ENCODE data around the gene GPR107.
A peak's percentile ranks its signal among the peaks of the same experiment; 100 is the strongest.

GPR107 gene

DNA sequence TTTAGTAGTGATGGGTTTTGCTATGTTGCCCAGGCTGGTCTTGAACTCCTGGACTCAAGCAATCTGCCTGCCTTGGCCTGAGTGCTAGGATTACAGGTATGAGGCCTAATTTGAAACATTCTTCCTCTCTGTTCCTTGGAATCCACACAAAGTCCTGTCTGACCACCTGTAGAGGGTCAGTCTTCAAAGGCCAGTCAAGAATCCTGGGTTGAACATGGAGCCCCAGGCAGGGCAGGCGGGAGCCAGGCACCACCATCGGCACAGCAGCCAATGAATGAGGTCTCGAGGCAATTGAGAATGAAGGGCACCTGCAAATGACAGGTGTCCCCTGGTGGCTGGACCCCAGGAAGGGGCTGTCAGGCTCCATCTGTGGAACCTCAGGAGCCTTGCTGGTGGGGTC lies 101.1 kb downstream of the GPR107 start:
- no peaks in the 10 kb centered on the region for H3K4me1 ChIP-seq (ENCODE audit: control insufficient read depth, insufficient read depth, low read length)
- H3K9ac ChIP-seq (ENCODE audit: low read length): no peak overlapping the region
- no peaks in the 10 kb centered on the region for H3K27me3 ChIP-seq (ENCODE audit: control insufficient read depth, insufficient read depth, low read length)
- H3K36me3 ChIP-seq (ENCODE audit: control insufficient read depth, insufficient read depth, low read length): no peaks in the 10 kb centered on the region
- no peak overlapping the region for H3K27ac ChIP-seq (ENCODE audit: low read depth, low read length)
- no peak overlapping the region for H3K4me3 ChIP-seq (ENCODE audit: low read length)

DNA sequence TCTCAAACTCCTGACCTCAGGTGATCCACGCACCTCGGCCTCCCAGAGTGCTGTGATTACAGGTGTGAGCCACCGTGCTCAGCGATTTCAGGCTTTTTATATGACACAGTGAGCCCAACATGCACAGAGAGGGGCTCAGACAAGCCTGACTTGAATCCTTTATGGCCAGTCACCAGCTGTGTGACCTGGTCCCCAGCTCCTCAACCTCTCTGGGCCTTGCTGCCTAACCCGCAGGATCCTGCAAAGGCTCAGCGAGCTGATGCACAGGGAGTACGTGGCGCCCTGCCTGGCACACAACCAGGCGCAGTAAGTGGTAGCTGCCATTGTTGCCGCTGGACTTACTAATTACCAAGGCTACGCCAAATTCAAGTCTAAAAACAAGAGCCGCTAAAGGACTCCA lies 101.9 kb downstream of the GPR107 start:
- Histone ChIP-seq H3K27me3 (ENCODE audit: control insufficient read depth, insufficient read depth, low read length) (no peaks in the 10 kb centered on the region), H3K4me1 (ENCODE audit: control insufficient read depth, insufficient read depth, low read length) (no peaks in the 10 kb centered on the region), H3K27ac (ENCODE audit: low read depth, low read length) (no peak overlapping the region), H3K9ac (ENCODE audit: low read length) (no peak overlapping the region), H3K36me3 (ENCODE audit: control insufficient read depth, insufficient read depth, low read length) (no peaks in the 10 kb centered on the region), H3K4me3 (ENCODE audit: low read length) (no peak overlapping the region)

DNA sequence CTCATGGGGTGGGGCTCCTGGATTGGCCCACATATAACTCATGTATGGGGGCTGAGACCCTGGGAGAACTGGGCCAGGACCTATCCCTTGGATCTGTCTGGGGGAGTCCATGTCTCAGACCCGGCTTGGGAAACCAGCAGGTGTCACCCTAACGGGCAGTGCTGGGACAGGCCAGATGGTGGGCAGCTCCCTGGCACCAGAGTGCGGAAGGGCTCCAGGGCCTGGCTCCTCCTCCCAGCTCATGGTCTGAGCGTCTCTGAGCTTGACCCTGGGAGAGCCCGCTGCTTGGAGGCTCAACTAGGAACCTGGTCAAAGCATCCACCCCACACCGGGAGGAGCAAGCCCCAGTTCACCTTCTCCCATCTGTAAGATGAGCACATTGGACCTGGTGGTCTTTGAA lies 103.0 kb downstream of the GPR107 start:
- Histone ChIP-seq H3K27me3 (ENCODE audit: control insufficient read depth, insufficient read depth, low read length) (no peaks in the 10 kb centered on the region), H3K36me3 (ENCODE audit: control insufficient read depth, insufficient read depth, low read length) (no peaks in the 10 kb centered on the region), H3K4me3 (ENCODE audit: low read length) (no peak overlapping the region), H3K27ac (ENCODE audit: low read depth, low read length) (no peak overlapping the region), H3K9ac (ENCODE audit: low read length) (no peak overlapping the region), H3K4me1 (ENCODE audit: control insufficient read depth, insufficient read depth, low read length) (no peaks in the 10 kb centered on the region)

DNA sequence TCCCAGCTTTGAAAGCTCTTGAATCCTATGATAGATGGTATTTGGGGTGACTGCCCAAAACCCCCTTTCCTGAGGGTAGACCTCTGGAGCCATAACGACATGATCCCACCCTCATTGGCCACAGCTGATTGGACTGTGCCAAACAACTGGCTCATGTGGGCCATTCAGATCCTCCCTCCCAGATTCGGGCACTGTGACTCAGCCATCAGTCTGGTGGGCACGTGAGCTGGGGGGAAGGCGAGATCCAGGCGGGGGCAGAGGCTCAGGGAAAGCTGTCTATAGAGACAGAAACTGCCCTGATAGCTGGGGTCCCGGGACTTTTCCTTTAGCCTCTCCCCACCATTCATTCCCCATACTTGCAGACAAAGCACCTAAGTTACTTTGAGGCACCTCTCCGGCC lies 103.4 kb downstream of the GPR107 start:
- no peaks in the 10 kb centered on the region for H3K27me3 ChIP-seq (ENCODE audit: control insufficient read depth, insufficient read depth, low read length)
- no peak overlapping the region for H3K9ac ChIP-seq (ENCODE audit: low read length)
- no peaks in the 10 kb centered on the region for H3K36me3 ChIP-seq (ENCODE audit: control insufficient read depth, insufficient read depth, low read length)
- H3K4me3 ChIP-seq (ENCODE audit: low read length): no peak overlapping the region
- H3K4me1 ChIP-seq (ENCODE audit: control insufficient read depth, insufficient read depth, low read length): no peaks in the 10 kb centered on the region
- no peak overlapping the region for H3K27ac ChIP-seq (ENCODE audit: low read depth, low read length)

DNA sequence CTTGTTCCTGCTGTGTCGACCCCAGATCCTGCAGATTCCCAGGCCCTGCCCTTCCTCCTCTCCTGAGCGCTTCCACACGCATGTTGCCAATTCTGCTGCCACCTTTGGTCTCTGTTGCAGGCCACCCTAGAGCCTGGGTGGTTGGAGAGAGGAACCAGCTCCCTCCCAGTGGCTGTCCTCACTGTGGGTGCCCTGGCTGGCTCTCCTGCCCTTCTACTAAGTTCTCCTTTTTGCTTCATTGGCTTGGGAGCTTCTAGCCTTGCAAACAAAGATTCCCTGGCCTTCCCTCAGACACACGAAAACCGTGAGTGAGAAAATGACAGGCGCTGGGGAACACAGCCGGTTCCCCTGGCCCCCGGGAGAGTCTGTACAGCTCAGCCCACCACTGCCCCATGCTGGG lies 104.3 kb downstream of the GPR107 start:
- no peaks in the 10 kb centered on the region for H3K4me1 ChIP-seq (ENCODE audit: control insufficient read depth, insufficient read depth, low read length)
- no peak overlapping the region for H3K27ac ChIP-seq (ENCODE audit: low read depth, low read length)
- no peak overlapping the region for H3K9ac ChIP-seq (ENCODE audit: low read length)
- H3K4me3 ChIP-seq (ENCODE audit: low read length): no peak overlapping the region
- no peaks in the 10 kb centered on the region for H3K27me3 ChIP-seq (ENCODE audit: control insufficient read depth, insufficient read depth, low read length)
- H3K36me3 ChIP-seq (ENCODE audit: control insufficient read depth, insufficient read depth, low read length): no peaks in the 10 kb centered on the region

DNA sequence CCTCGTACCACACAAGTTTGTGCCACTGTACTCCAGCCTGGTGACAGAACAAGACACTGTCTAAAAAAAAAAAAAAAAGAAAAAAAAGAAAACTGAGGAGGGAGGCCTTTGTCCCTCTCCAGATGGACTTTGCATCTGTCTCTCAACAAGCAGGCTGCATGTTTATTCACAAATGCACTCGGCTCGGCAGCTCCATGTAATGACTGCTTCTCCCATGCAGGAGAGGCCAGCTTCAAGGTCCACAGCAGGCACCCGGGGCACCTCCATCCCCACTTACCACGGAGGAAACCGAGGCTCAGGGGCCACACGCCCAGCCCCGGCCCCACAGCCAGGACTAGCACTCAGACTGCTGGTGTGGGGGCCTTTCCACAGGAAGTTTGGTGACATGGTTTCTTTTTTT lies 105.4 kb downstream of the GPR107 start:
- Histone ChIP-seq H3K27ac (ENCODE audit: low read depth, low read length) (no peak overlapping the region), H3K4me3 (ENCODE audit: low read length) (no peak overlapping the region), H3K4me1 (ENCODE audit: control insufficient read depth, insufficient read depth, low read length) (no peaks in the 10 kb centered on the region), H3K9ac (ENCODE audit: low read length) (no peak overlapping the region), H3K27me3 (ENCODE audit: control insufficient read depth, insufficient read depth, low read length) (no peaks in the 10 kb centered on the region), H3K36me3 (ENCODE audit: control insufficient read depth, insufficient read depth, low read length) (no peaks in the 10 kb centered on the region)

DNA sequence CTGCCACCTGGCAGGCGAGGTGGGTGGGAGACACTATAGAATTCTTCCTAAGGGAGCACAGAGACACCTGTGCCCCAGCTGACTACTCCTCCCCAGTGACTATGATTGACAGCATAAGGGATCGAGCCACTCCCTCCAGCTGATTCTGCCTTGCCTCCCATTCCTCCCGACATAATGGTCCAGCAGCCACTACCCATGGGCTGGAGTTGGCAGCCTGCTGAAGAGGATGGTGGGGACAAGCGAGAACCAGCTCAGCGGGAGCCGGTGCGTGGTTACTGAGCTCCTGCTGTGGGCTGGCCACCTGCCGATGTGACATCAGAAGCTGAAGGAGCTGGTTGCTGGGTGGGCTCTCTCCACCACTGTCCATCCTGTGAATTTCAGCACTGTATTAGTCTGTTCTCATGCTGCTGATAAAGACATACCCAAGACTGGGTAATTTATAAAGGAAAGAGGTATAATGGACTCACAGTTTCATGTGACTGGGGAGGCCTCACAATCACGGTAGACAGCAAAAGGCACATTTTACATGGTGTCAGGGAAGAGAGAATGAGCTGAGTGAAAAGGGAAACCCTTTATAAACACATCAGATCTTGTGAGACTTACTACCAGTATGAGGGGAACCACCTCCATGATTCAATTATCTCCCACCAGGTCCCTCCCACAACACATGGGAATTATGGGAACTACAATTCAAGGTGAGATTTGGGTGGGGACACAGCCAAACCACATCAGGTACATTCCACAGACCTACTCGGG lies 106.4 kb downstream of the GPR107 start:
- Histone ChIP-seq H3K4me1 (ENCODE audit: control insufficient read depth, insufficient read depth, low read length) (no peaks in the 10 kb centered on the region), H3K27me3 (ENCODE audit: control insufficient read depth, insufficient read depth, low read length) (no peaks in the 10 kb centered on the region), H3K4me3 (ENCODE audit: low read length) (no peak overlapping the region), H3K9ac (ENCODE audit: low read length) (no peak overlapping the region), H3K36me3 (ENCODE audit: control insufficient read depth, insufficient read depth, low read length) (no peaks in the 10 kb centered on the region), H3K27ac (ENCODE audit: low read depth, low read length) (no peak overlapping the region)

DNA sequence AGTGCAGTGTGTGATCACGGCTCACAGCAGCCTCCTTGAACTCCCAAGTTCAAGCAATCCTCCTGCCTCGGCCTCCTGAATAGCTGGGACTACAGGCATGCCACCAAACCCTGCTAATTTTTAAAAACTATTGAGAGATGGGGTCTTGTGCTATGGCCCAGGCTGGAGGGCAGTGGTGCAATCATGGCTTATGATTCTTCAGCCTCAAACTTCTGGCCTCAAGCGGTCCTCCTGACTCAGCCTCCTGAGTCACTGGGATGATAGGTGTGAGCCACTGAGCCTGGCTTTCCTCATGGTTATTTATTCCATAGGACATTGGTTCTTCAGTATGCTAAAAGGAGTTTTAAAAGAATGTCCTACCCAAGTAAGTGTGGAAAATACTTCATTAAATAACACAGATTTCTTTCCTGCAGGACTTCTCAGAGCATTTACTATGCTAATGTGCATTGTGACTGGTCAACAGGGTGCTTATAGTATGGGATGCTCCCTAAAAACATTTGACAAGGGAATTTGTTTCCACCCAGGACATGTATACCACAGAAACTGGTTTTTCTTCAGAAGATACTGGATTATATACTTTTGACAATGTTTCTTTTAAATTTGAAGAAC lies 107.3 kb downstream of the GPR107 start:
- Histone ChIP-seq H3K36me3 (ENCODE audit: control insufficient read depth, insufficient read depth, low read length) (no peaks in the 10 kb centered on the region), H3K4me3 (ENCODE audit: low read length) (no peak overlapping the region), H3K9ac (ENCODE audit: low read length) (no peak overlapping the region), H3K4me1 (ENCODE audit: control insufficient read depth, insufficient read depth, low read length) (no peaks in the 10 kb centered on the region), H3K27me3 (ENCODE audit: control insufficient read depth, insufficient read depth, low read length) (no peaks in the 10 kb centered on the region), H3K27ac (ENCODE audit: low read depth, low read length) (no peak overlapping the region)

DNA sequence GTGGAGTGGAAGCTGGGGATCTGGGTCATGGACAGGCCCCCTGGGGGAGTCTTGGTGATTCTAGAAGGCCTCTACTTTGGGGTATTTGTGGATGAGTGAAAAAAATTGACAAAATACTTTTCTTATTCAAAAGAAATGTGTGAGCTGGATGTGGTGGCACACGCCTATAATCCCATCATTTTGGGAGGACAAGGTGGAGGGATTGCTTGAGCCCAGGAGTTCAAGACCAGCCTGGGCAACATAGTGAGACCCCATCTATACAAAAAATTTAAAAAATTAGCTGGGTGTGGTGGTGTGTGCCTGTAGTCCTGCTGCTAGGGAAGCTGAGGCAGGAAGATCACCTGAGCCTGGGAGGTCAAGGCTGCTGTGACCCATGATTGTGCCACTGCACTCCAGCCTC lies 111.9 kb downstream of the GPR107 start:
- no peak overlapping the region for H3K27ac ChIP-seq (ENCODE audit: low read depth, low read length)
- no peaks in the 10 kb centered on the region for H3K4me1 ChIP-seq (ENCODE audit: control insufficient read depth, insufficient read depth, low read length)
- no peak overlapping the region for H3K4me3 ChIP-seq (ENCODE audit: low read length)
- H3K36me3 ChIP-seq (ENCODE audit: control insufficient read depth, insufficient read depth, low read length): no peaks in the 10 kb centered on the region
- no peak overlapping the region for H3K9ac ChIP-seq (ENCODE audit: low read length)
- no peaks in the 10 kb centered on the region for H3K27me3 ChIP-seq (ENCODE audit: control insufficient read depth, insufficient read depth, low read length)

DNA sequence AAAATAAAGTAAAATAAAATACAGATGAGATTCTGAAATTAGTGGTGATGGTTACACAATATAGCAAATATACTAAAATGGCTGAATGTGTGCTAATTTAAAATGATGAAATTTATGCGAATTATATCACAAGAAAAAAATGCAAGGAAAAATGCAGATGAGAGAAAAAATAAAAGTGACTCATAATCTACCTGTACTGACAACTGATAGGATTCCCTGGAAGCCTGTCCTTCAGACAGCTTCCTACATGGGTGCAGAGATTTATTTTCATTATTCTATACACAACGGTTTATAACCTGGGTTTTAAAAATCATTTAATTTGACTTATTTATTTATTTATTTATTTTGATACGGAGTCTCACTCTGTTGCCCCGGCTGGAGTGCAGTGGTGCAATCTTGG lies 112.7 kb downstream of the GPR107 start:
- no peak overlapping the region for H3K9ac ChIP-seq (ENCODE audit: low read length)
- no peaks in the 10 kb centered on the region for H3K27me3 ChIP-seq (ENCODE audit: control insufficient read depth, insufficient read depth, low read length)
- no peaks in the 10 kb centered on the region for H3K4me1 ChIP-seq (ENCODE audit: control insufficient read depth, insufficient read depth, low read length)
- H3K4me3 ChIP-seq (ENCODE audit: low read length): no peak overlapping the region
- no peaks in the 10 kb centered on the region for H3K36me3 ChIP-seq (ENCODE audit: control insufficient read depth, insufficient read depth, low read length)
- no peak overlapping the region for H3K27ac ChIP-seq (ENCODE audit: low read depth, low read length)

DNA sequence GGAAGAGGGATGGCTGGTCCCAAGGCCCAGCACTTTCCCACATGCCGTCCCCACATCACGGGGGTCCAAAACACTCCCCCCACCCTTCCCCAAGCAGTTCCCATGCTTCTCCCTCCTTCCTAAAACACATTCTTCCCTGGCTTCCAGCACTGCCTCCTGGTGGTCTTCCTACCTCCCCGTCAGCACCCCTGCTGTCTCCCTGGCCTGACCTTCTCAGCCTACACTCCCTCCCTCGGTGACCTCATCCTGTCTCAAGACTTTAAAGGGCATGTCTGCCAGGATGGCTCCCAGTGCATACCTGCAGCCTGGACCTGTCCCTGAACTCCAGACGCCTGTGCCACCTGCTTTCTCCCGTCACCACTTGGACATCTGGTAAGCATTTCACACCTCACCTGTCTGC lies 114.2 kb downstream of the GPR107 start:
- H3K4me1 ChIP-seq (ENCODE audit: control insufficient read depth, insufficient read depth, low read length): peaks cover 2% of the 10 kb centered on the region
- no peak overlapping the region for H3K9ac ChIP-seq (ENCODE audit: low read length)
- no peak overlapping the region for H3K27ac ChIP-seq (ENCODE audit: low read depth, low read length)
- H3K27me3 ChIP-seq (ENCODE audit: control insufficient read depth, insufficient read depth, low read length): no peaks in the 10 kb centered on the region
- H3K36me3 ChIP-seq (ENCODE audit: control insufficient read depth, insufficient read depth, low read length): no peaks in the 10 kb centered on the region
- no peak overlapping the region for H3K4me3 ChIP-seq (ENCODE audit: low read length)

DNA sequence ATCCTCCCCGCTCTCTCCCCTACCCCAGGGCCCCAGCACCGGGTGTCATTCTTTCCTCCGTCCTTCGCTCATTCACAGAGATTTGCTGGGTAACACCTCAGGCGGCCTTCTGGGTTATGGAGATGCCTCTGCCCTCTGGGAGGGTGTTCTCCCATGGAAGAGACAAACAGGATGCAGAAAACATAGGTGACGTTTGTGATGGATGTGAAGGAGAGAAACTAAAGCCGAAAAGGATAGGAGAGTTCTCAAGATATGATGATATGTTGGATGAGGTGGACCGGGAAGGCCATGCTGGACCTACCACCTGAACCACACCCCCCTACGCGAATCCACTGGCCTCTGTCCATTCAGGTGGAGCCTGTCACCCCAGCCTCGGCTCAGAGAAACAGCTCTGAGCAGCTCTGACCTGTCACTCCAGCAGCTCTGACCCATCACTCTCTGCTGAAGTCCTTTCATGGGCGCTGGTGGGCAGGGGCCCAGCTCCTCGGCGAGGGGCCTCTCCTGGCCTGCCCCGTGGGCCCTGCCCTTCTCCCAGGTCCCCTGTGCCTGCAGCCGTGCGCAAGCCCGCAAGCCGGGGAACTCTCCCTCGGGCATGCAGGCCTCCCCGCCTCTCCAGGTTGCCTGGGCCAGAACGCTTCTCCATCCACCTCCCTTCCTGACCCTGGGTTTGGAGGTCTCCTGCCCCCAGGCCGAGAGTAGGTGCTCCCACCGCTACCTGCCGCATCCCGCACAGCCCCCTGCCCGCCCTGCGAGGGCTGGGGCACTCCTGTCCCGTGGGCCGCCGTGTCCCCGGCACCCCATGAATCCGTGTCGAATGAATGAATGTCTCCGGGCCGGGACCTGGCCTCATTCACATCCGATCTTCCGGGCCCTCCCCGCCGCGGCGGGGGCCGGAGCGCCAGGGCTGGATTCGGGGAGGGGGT lies 117.8 kb downstream of the GPR107 start:
- H3K9ac ChIP-seq (ENCODE audit: low read length): no peak overlapping the region
- peak overlapping the region; percentile 58 for H3K4me3 ChIP-seq (ENCODE audit: low read length)
- no peaks in the 10 kb centered on the region for H3K36me3 ChIP-seq (ENCODE audit: control insufficient read depth, insufficient read depth, low read length)
- H3K27me3 ChIP-seq (ENCODE audit: control insufficient read depth, insufficient read depth, low read length): no peaks in the 10 kb centered on the region
- peaks cover 18% of the 10 kb centered on the region for H3K4me1 ChIP-seq (ENCODE audit: control insufficient read depth, insufficient read depth, low read length)
- peak overlapping the region; percentile 43 for H3K27ac ChIP-seq (ENCODE audit: low read depth, low read length)

Measured in rectal smooth muscle tissue (tissue), 1 donor.